CD14-positive monocyte (primary cell): ENCODE measurements around the gene TMEM232. TPM values are rescaled to one million over a fixed set of nuclear protein-coding genes. Genes with fewer than 3 reads are reported as not detected.

ENCODE experiments used
- DNase-seq, 3 donors: peaks; one replicate each; pipeline ENCODE4 v3.0.0-alpha.2; 2011 to 2022
- H2AFZ ChIP-seq: 2 replicates; pipeline ENCODE4 v1.6.0; 2012; ENCODE audit warnings: mild to moderate bottlenecking, low read depth, low read length, inconsistent platforms; ENCODE audit not compliant: insufficient read depth, poor library complexity, severe bottlenecking
- H3K27ac ChIP-seq, 2 donors: 1 replicate in 1 of 2; 2 replicates in 1 of 2; pipeline ENCODE4 v1.5.1; 2012 to 2013; ENCODE audit warnings: low read length in 2 of 2, control low read depth in 1 of 2, inconsistent platforms in 1 of 2, low read depth in 1 of 2, mild to moderate bottlenecking in 1 of 2
- H3K27me3 ChIP-seq, 2 donors: one replicate each; pipeline versions ENCODE4 v1.6.0 to v1.6.1; 2011 to 2013; ENCODE audit warnings: low read length in 2 of 2; ENCODE audit not compliant: control insufficient read depth in 2 of 2, insufficient read depth in 2 of 2
- H3K36me3 ChIP-seq, 2 donors: replicated peaks in 1 of 2; 1 replicate in 1 of 2; 2 replicates in 1 of 2; pipeline versions ENCODE4 v1.5.1 to v1.6.1; 2012 to 2013; ENCODE audit warnings: low read length in 2 of 2, control low read depth in 1 of 2, inconsistent platforms in 1 of 2, mild to moderate bottlenecking in 1 of 2; ENCODE audit not compliant: insufficient read depth in 2 of 2, control insufficient read depth in 1 of 2
- H3K4me1 ChIP-seq, 2 donors: 1 replicate in 1 of 2; 2 replicates in 1 of 2; pipeline versions ENCODE4 v1.5.1 to v1.6.1; 2012 to 2013; ENCODE audit warnings: low read length in 2 of 2, control low read depth in 1 of 2, inconsistent platforms in 1 of 2, mild to moderate bottlenecking in 1 of 2, moderate library complexity in 1 of 2; ENCODE audit not compliant: insufficient read depth in 2 of 2, control insufficient read depth in 1 of 2
- H3K4me2 ChIP-seq: replicated peaks from 2 replicates; pipeline ENCODE3; 2012; ENCODE audit warnings: low read length, moderate library complexity, mild to moderate bottlenecking; ENCODE audit not compliant: poor library complexity, severe bottlenecking; ENCODE audit errors: extremely low read depth
- H3K4me3 ChIP-seq, 3 experiments: fragments of 200-600 bp in 1 of 3; sonication (generic) in 1 of 3; replicated peaks in 1 of 3; 1 replicate in 2 of 3; 2 replicates in 1 of 3; pipeline ENCODE4 v1.5.1; 2011 to 2013; ENCODE audit warnings: low read length in 3 of 3, mild to moderate bottlenecking in 3 of 3, control low read depth in 2 of 3, low read depth in 2 of 3, inconsistent platforms in 1 of 3, moderate library complexity in 1 of 3
- H3K79me2 ChIP-seq: 2 replicates; pipeline ENCODE4 v1.6.0; 2012; ENCODE audit warnings: mild to moderate bottlenecking, control low read depth, inconsistent platforms, low read length, moderate library complexity; ENCODE audit not compliant: insufficient read depth
- H3K9ac ChIP-seq: 2 replicates; pipeline ENCODE4 v1.6.0; 2017; ENCODE audit warnings: low read length, mild to moderate bottlenecking; ENCODE audit not compliant: insufficient read depth, poor library complexity, severe bottlenecking
- H3K9me3 ChIP-seq, 2 donors: replicated peaks in 1 of 2; 1 replicate in 1 of 2; 2 replicates in 1 of 2; pipeline versions ENCODE4 v1.5.1 to v1.6.1; 2012 to 2013; ENCODE audit warnings: low read length in 2 of 2, control low read depth in 1 of 2; ENCODE audit not compliant: control insufficient read depth in 1 of 2, insufficient read depth in 1 of 2
- H4K20me1 ChIP-seq: 2 replicates; pipeline ENCODE4 v1.6.0; 2012; ENCODE audit warnings: mild to moderate bottlenecking, low read length, control low read depth, moderate library complexity; ENCODE audit not compliant: insufficient read depth
- H3K27ac Mint-ChIP-seq, 7 donors: one replicate each; pipeline ENCODE4 v1.8.0; 2020; ENCODE audit warnings: mild to moderate bottlenecking in 7 of 7, mixed read lengths in 7 of 7, moderate library complexity in 6 of 7, inconsistent platforms in 2 of 7
- H3K27me3 Mint-ChIP-seq, 3 donors: one replicate each; pipeline ENCODE4 v1.8.0; 2021 to 2022; ENCODE audit warnings: low read depth in 3 of 3, mild to moderate bottlenecking in 3 of 3, mixed read lengths in 3 of 3, moderate library complexity in 3 of 3, inconsistent platforms in 1 of 3
- H3K36me3 Mint-ChIP-seq, 2 donors: one replicate each; pipeline ENCODE4 v1.8.0; 2020; ENCODE audit warnings: mixed read lengths in 2 of 2, inconsistent platforms in 1 of 2, mild to moderate bottlenecking in 1 of 2
- H3K4me1 Mint-ChIP-seq: one replicate; pipeline ENCODE4 v1.8.0; 2020; ENCODE audit warnings: mild to moderate bottlenecking, mixed read lengths
- H3K4me3 Mint-ChIP-seq, 2 donors: one replicate each; pipeline ENCODE4 v1.8.0; 2020; ENCODE audit warnings: mild to moderate bottlenecking in 2 of 2, mixed read lengths in 2 of 2, moderate library complexity in 1 of 2
- H3K9me3 Mint-ChIP-seq, 7 donors: one replicate each; pipeline ENCODE4 v1.8.0; 2020 to 2022; ENCODE audit warnings: mixed read lengths in 7 of 7, mild to moderate bottlenecking in 6 of 7, moderate library complexity in 6 of 7, inconsistent platforms in 2 of 7
- WGBS: methylation state at CpG from one replicate; pipeline ENCODE4 v1.1.5; 2013; ENCODE audit warnings: missing lambda C conversion rate; ENCODE audit not compliant: insufficient coverage; 5-methylcytosine and 5-hydroxymethylcytosine counted together
- intact Hi-C, 2 donors: fragments of 100-400 bp; cut with micrococcal nuclease; formaldehyde crosslinking; loops; one replicate each; pipeline versions ENCODE4 v1.15.0 to v1.15.1; 2023
- polyA plus RNA-seq, 3 donors: library from polyadenylated mRNA; depleted of rRNA in 1 of 3; unstranded in 2 of 3; stranded (reverse) in 1 of 3; fragments of 300-500 nt in 2 of 3; fragments of >200 nt in 1 of 3; fragmentation: Illumina TruSeq in 2 of 3; gene quantifications; 1 replicate in 2 of 3; 2 replicates in 1 of 3; pipeline ENCODE4 v1.2.3, GENCODE V29; 2012 to 2021
- TF ChIP-seq, protein P1 (sequence below): fragments of 200-600 bp; IDR thresholded peaks from one replicate; pipeline ENCODE4 v1.8.0; 2022; ENCODE audit warnings: antibody characterized with exemption, mild to moderate bottlenecking

Gene TMEM232
- polyA plus RNA-seq, 3 donors: 0.04 to 1.4 (median 0.59) TPM

DNA sequence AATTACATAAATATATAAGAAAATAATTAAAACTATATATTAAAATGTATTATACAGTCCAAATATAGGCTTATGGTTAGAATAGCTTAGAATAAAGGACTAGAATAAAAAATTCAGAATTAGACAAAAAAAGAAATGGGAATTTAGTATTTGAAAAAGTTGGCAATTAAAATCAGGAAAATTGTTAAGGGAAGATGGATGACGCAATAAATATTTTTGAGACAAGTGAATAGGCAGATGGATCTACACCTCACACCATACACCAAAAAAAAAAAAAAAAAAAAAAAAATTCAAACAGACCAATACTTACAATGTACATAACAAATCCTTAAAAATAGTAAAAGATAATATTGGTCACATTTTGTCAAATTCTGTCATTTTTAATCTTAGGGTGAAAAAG, 200.7 kb downstream of the TMEM232 start:
- H3K4me2 ChIP-seq: no peak overlapping the region
- no peaks in the 10 kb centered on the region for H3K79me2 ChIP-seq
- H3K9me3 Mint-ChIP-seq: peaks cover 1 to 18% (median 5%) of the 10 kb centered on the region in 7 donors
- no peaks in the 10 kb centered on the region for H3K4me1 ChIP-seq
- WGBS: no CpG with 5 or more reads among the region's 1 CpG
- no peak overlapping the region for H2AFZ ChIP-seq
- DNase-seq: no peak
- H3K27me3 ChIP-seq: no peaks in the 10 kb centered on the region
- H3K4me1 Mint-ChIP-seq: no peaks in the 10 kb centered on the region
- TF ChIP-seq, protein P1, sequence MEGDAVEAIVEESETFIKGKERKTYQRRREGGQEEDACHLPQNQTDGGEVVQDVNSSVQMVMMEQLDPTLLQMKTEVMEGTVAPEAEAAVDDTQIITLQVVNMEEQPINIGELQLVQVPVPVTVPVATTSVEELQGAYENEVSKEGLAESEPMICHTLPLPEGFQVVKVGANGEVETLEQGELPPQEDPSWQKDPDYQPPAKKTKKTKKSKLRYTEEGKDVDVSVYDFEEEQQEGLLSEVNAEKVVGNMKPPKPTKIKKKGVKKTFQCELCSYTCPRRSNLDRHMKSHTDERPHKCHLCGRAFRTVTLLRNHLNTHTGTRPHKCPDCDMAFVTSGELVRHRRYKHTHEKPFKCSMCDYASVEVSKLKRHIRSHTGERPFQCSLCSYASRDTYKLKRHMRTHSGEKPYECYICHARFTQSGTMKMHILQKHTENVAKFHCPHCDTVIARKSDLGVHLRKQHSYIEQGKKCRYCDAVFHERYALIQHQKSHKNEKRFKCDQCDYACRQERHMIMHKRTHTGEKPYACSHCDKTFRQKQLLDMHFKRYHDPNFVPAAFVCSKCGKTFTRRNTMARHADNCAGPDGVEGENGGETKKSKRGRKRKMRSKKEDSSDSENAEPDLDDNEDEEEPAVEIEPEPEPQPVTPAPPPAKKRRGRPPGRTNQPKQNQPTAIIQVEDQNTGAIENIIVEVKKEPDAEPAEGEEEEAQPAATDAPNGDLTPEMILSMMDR: no peak
- H3K36me3 Mint-ChIP-seq: no peaks in the 10 kb centered on the region
- H3K4me3 ChIP-seq: no peak overlapping the region
- no peak overlapping the region for H3K27ac Mint-ChIP-seq
- H3K9ac ChIP-seq: no peak overlapping the region
- H3K27me3 Mint-ChIP-seq: no peaks in the 10 kb centered on the region
- H3K9me3 ChIP-seq: peaks cover 0 to 2% of the 10 kb centered on the region in 2 donors
- intact Hi-C loops: no loop called here
- H4K20me1 ChIP-seq: no peaks in the 10 kb centered on the region
- no peaks in the 10 kb centered on the region for H3K36me3 ChIP-seq
- no peak overlapping the region for H3K27ac ChIP-seq
- H3K4me3 Mint-ChIP-seq: no peak overlapping the region

DNA sequence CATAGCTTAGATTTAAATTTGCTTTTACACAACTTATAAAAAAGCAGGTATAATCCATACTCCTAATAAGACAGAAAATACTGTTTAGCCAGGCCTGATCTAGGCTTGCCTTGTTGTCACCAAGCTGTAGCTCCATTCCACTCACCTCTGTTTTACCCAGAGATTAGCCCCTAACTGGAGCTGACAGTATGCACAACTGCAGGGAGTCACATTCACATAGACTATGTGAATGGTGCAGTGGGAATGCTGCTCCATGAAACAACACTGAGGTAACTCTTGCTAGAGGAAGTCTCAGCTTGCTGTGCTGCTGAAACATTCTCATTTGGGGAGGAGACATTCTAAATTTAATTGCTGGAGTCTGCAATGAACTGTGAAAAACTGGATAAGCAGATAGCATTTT, 209.1 kb downstream of the TMEM232 start:
- Mint-ChIP-seq H3K4me3 (no peak overlapping the region), H3K27me3 (no peaks in the 10 kb centered on the region), H3K27ac (no peak overlapping the region), H3K36me3 (no peaks in the 10 kb centered on the region), H3K4me1 (no peaks in the 10 kb centered on the region), H3K9me3 (peaks cover 2 to 9% (median 5%) of the 10 kb centered on the region in 7 donors)
- Histone ChIP-seq H3K4me2 (no peak overlapping the region), H3K79me2 (no peaks in the 10 kb centered on the region), H2AFZ (no peak overlapping the region), H3K27ac (no peak overlapping the region), H3K4me1 (no peaks in the 10 kb centered on the region), H3K27me3 (no peaks in the 10 kb centered on the region), H3K4me3 (no peak overlapping the region), H3K9me3 (peaks cover 0 to 8% of the 10 kb centered on the region in 2 donors), H3K36me3 (no peaks in the 10 kb centered on the region), H4K20me1 (no peaks in the 10 kb centered on the region), H3K9ac (no peak overlapping the region)
- intact Hi-C loops: no loop called here
- TF ChIP-seq, protein P1: no peak
- no peak for DNase-seq
